ENCODE measurements around the gene NFIC. TPM values are rescaled to one million over a fixed set of nuclear protein-coding genes. Genes with fewer than 3 reads are reported as not detected.

Gene NFIC
- total RNA-seq, 1 donor from 2014 or later = 32.9 TPM

GRCh38 chr19:3455393-3455955, 89.1 kb downstream of the NFIC start:
- Mint-ChIP-seq H3K4me3 (no peak overlapping the region), H3K27me3 (ENCODE audit: low read depth) (peaks cover 17% of the 10 kb centered on the region), H3K4me1 (peaks cover 37% of the 10 kb centered on the region), H3K27ac (no peak overlapping the region), H3K9me3 (no peaks in the 10 kb centered on the region), H3K36me3 (peaks cover 8% of the 10 kb centered on the region)
- TF ChIP-seq CTCF (IDR thresholded peaks at IDR 0.05; ENCODE audit: unreplicated experiment) = no peak
- DNase-seq (ENCODE audit: low spot score in 2 of 2, unreplicated experiment in 2 of 2) = no peak

GRCh38 chr19:3455960-3456601, 89.7 kb downstream of the NFIC start:
- H3K9me3 Mint-ChIP-seq = no peaks in the 10 kb centered on the region
- peaks cover 3% of the 10 kb centered on the region for H3K36me3 Mint-ChIP-seq
- H3K4me3 Mint-ChIP-seq = no peak overlapping the region
- no peak overlapping the region for H3K27ac Mint-ChIP-seq
- DNase-seq (ENCODE audit: low spot score in 2 of 2, unreplicated experiment in 2 of 2) = no peak
- no peak for TF ChIP-seq CTCF (IDR thresholded peaks at IDR 0.05; ENCODE audit: unreplicated experiment)
- H3K4me1 Mint-ChIP-seq = peaks cover 35% of the 10 kb centered on the region
- H3K27me3 Mint-ChIP-seq (ENCODE audit: low read depth) = peaks cover 21% of the 10 kb centered on the region

GRCh38 chr19:3456925-3457527, 90.6 kb downstream of the NFIC start:
- Mint-ChIP-seq H3K9me3 (no peaks in the 10 kb centered on the region), H3K27ac (peak overlapping the region; percentile 61), H3K36me3 (peaks cover 2% of the 10 kb centered on the region), H3K4me3 (no peak overlapping the region), H3K27me3 (ENCODE audit: low read depth) (peaks cover 25% of the 10 kb centered on the region), H3K4me1 (peaks cover 34% of the 10 kb centered on the region)
- DNase-seq (ENCODE audit: low spot score in 2 of 2, unreplicated experiment in 2 of 2) = no peak
- TF ChIP-seq CTCF (IDR thresholded peaks at IDR 0.05; ENCODE audit: unreplicated experiment) = no peak

- H3K27ac Mint-ChIP-seq = peak overlapping the region; percentile 61
- no peak for DNase-seq (ENCODE audit: low spot score in 2 of 2, unreplicated experiment in 2 of 2)
- no peaks in the 10 kb centered on the region for H3K9me3 Mint-ChIP-seq
- peaks cover 30% of the 10 kb centered on the region for H3K27me3 Mint-ChIP-seq (ENCODE audit: low read depth)
- H3K4me1 Mint-ChIP-seq = peaks cover 37% of the 10 kb centered on the region
- no peak overlapping the region for H3K4me3 Mint-ChIP-seq
- TF ChIP-seq CTCF (IDR thresholded peaks at IDR 0.05; ENCODE audit: unreplicated experiment) = no peak
- H3K36me3 Mint-ChIP-seq = peaks cover 2% of the 10 kb centered on the region
Measured at GRCh38 chr19:3457528-3458228, 91.3 kb downstream of the NFIC start.

GRCh38 chr19:3458229-3459088, 92.1 kb downstream of the NFIC start:
- Mint-ChIP-seq H3K4me3 (peak overlapping the region; percentile 36), H3K9me3 (no peaks in the 10 kb centered on the region), H3K27ac (peak overlapping the region; percentile 90), H3K4me1 (peaks cover 40% of the 10 kb centered on the region), H3K36me3 (peaks cover 2% of the 10 kb centered on the region), H3K27me3 (ENCODE audit: low read depth) (peaks cover 34% of the 10 kb centered on the region)
- no peak for DNase-seq (ENCODE audit: low spot score in 2 of 2, unreplicated experiment in 2 of 2)
- TF ChIP-seq CTCF (IDR thresholded peaks at IDR 0.05; ENCODE audit: unreplicated experiment) = no peak

All from mesothelial cell of epicardium (in vitro differentiated cells).